Tibial nerve (tissue), 3 donors: ENCODE measurements around the gene GCK.

ENCODE experiments used
- POLR2A ChIP-seq, 2 donors: fragments of 450-650 bp; IDR thresholded peaks; one replicate each; pipeline ENCODE4 v1.6.1; 2017; ENCODE audit warnings: antibody characterized with exemption in 2 of 2, mild to moderate bottlenecking in 2 of 2, moderate library complexity in 2 of 2
- TF ChIP-seq, protein P1 (sequence below), 5 experiments: fragments of 200-600 bp in 3 of 5; fragments of 450-650 bp in 2 of 5; sonication (generic) in 3 of 5; IDR thresholded peaks; one replicate each; pipeline ENCODE4 v1.5.1; 2016 to 2019; ENCODE audit warnings: antibody characterized with exemption in 5 of 5, mild to moderate bottlenecking in 3 of 5, moderate library complexity in 2 of 5

DNA sequence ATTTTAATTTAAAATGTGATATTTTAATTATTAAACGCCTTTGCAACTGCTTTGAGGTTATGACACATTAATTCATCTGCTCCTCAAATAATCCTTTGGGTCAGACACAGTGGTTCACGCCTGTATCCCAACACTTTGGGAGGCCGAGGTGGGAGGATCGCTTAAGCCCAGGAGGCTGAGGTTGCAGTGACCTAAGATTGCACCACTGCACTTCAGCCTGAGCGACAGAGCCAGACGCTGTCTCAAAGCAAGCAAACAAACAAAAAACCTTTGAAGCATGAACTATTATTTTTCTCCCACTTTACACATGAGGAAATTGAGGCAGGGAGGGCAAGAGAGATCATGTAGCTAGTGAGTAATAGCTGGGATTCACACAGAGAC lies 64.4 kb downstream of the GCK start:
- TF ChIP-seq, protein P1, sequence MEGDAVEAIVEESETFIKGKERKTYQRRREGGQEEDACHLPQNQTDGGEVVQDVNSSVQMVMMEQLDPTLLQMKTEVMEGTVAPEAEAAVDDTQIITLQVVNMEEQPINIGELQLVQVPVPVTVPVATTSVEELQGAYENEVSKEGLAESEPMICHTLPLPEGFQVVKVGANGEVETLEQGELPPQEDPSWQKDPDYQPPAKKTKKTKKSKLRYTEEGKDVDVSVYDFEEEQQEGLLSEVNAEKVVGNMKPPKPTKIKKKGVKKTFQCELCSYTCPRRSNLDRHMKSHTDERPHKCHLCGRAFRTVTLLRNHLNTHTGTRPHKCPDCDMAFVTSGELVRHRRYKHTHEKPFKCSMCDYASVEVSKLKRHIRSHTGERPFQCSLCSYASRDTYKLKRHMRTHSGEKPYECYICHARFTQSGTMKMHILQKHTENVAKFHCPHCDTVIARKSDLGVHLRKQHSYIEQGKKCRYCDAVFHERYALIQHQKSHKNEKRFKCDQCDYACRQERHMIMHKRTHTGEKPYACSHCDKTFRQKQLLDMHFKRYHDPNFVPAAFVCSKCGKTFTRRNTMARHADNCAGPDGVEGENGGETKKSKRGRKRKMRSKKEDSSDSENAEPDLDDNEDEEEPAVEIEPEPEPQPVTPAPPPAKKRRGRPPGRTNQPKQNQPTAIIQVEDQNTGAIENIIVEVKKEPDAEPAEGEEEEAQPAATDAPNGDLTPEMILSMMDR (IDR thresholded peaks at IDR 0.05), result no peak
- TF ChIP-seq POLR2A (IDR thresholded peaks at IDR 0.05), result no peak
